ENCODE data around the gene CTNNA3.

CTNNA3 gene

DNA sequence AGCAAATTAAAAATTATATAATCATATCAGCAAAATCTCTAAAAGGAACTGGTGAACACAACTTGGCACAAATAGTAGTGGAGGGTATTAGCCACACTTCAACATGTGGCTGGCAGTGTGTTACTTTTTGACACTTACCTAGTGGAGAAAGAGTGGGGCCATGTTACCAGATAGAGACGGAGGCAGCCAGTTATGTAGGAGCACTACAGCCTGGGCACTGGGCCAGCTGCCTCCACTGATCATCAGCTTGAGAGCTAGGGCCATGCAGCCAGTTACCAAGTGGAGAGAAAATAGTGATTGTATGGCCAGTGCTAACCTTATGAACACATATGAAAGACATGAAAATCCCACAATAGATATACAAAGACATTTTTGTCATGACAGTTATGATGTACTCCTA is 243.1 kb downstream of the CTNNA3 start:
- no peak overlapping the region for H3K4me3 ChIP-seq (ENCODE audit: low read length)
- H3K36me3 ChIP-seq (ENCODE audit: control insufficient read depth, low read length): no peaks in the 10 kb centered on the region
- H3K27me3 ChIP-seq (ENCODE audit: control insufficient read depth, low read length): no peaks in the 10 kb centered on the region
- H3K27ac ChIP-seq (ENCODE audit: low read depth, low read length): no peak overlapping the region
- H3K4me2 ChIP-seq (ENCODE audit: low read length): no peak overlapping the region
- TF ChIP-seq, protein P1, sequence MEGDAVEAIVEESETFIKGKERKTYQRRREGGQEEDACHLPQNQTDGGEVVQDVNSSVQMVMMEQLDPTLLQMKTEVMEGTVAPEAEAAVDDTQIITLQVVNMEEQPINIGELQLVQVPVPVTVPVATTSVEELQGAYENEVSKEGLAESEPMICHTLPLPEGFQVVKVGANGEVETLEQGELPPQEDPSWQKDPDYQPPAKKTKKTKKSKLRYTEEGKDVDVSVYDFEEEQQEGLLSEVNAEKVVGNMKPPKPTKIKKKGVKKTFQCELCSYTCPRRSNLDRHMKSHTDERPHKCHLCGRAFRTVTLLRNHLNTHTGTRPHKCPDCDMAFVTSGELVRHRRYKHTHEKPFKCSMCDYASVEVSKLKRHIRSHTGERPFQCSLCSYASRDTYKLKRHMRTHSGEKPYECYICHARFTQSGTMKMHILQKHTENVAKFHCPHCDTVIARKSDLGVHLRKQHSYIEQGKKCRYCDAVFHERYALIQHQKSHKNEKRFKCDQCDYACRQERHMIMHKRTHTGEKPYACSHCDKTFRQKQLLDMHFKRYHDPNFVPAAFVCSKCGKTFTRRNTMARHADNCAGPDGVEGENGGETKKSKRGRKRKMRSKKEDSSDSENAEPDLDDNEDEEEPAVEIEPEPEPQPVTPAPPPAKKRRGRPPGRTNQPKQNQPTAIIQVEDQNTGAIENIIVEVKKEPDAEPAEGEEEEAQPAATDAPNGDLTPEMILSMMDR (IDR thresholded peaks at IDR 0.05; ENCODE audit: low read depth, low read length, poor library complexity, severe bottlenecking): no peak
- TF ChIP-seq EZH2phosphoT487 (IDR thresholded peaks at IDR 0.05; ENCODE audit: borderline replicate concordance, low read length): no peak
- H3K9me3 ChIP-seq (ENCODE audit: control insufficient read depth, insufficient read depth, low read length): no peaks in the 10 kb centered on the region
- H3K79me2 ChIP-seq (ENCODE audit: control insufficient read depth, low read length): no peaks in the 10 kb centered on the region
- no peaks in the 10 kb centered on the region for H3K9me2 ChIP-seq (replicated peaks; ENCODE audit: control insufficient read depth, low read length)
- H4K20me1 ChIP-seq (ENCODE audit: control insufficient read depth, insufficient read depth, low read depth, low read length): no peaks in the 10 kb centered on the region
- no peaks in the 10 kb centered on the region for H3K4me1 ChIP-seq (ENCODE audit: control insufficient read depth, low read length)
- H3F3A ChIP-seq (ENCODE audit: control insufficient read depth, insufficient read depth): no peaks in the 10 kb centered on the region

GRCh38 chr10:67438605-67439304 is 257.2 kb downstream of the CTNNA3 start:
- Histone ChIP-seq H3K79me2 (ENCODE audit: control insufficient read depth, low read length) (no peaks in the 10 kb centered on the region), H4K20me1 (ENCODE audit: control insufficient read depth, insufficient read depth, low read depth, low read length) (no peaks in the 10 kb centered on the region), H3K4me1 (ENCODE audit: control insufficient read depth, low read length) (no peaks in the 10 kb centered on the region), H3K27ac (ENCODE audit: low read depth, low read length) (no peak overlapping the region), H3K27me3 (ENCODE audit: control insufficient read depth, low read length) (no peaks in the 10 kb centered on the region), H3K36me3 (ENCODE audit: control insufficient read depth, low read length) (no peaks in the 10 kb centered on the region), H3K4me2 (ENCODE audit: low read length) (no peak overlapping the region), H3K4me3 (ENCODE audit: low read length) (no peak overlapping the region), H3F3A (ENCODE audit: control insufficient read depth, insufficient read depth) (no peaks in the 10 kb centered on the region), H3K9me2 (replicated peaks; ENCODE audit: control insufficient read depth, low read length) (no peaks in the 10 kb centered on the region), H3K9me3 (ENCODE audit: control insufficient read depth, insufficient read depth, low read length) (no peaks in the 10 kb centered on the region)
- TF ChIP-seq, protein P1 (IDR thresholded peaks at IDR 0.05; ENCODE audit: low read depth, low read length, poor library complexity, severe bottlenecking): no peak
- no peak for TF ChIP-seq EZH2phosphoT487 (IDR thresholded peaks at IDR 0.05; ENCODE audit: borderline replicate concordance, low read length)

- H3K27ac ChIP-seq (ENCODE audit: low read depth, low read length): no peak overlapping the region
- no peaks in the 10 kb centered on the region for H3F3A ChIP-seq (ENCODE audit: control insufficient read depth, insufficient read depth)
- no peaks in the 10 kb centered on the region for H3K9me2 ChIP-seq (replicated peaks; ENCODE audit: control insufficient read depth, low read length)
- H3K4me2 ChIP-seq (ENCODE audit: low read length): no peak overlapping the region
- H3K4me1 ChIP-seq (ENCODE audit: control insufficient read depth, low read length): no peaks in the 10 kb centered on the region
- H4K20me1 ChIP-seq (ENCODE audit: control insufficient read depth, insufficient read depth, low read depth, low read length): no peaks in the 10 kb centered on the region
- H3K4me3 ChIP-seq (ENCODE audit: low read length): no peak overlapping the region
- TF ChIP-seq EZH2phosphoT487 (IDR thresholded peaks at IDR 0.05; ENCODE audit: borderline replicate concordance, low read length): no peak
- TF ChIP-seq, protein P1 (IDR thresholded peaks at IDR 0.05; ENCODE audit: low read depth, low read length, poor library complexity, severe bottlenecking): no peak
- no peaks in the 10 kb centered on the region for H3K79me2 ChIP-seq (ENCODE audit: control insufficient read depth, low read length)
- no peaks in the 10 kb centered on the region for H3K9me3 ChIP-seq (ENCODE audit: control insufficient read depth, insufficient read depth, low read length)
- no peaks in the 10 kb centered on the region for H3K36me3 ChIP-seq (ENCODE audit: control insufficient read depth, low read length)
- no peaks in the 10 kb centered on the region for H3K27me3 ChIP-seq (ENCODE audit: control insufficient read depth, low read length)
Observed at GRCh38 chr10:67433276-67433675, 262.7 kb downstream of the CTNNA3 start.

All from DOHH2 (cell line).